Smooth muscle cell of the umbilical artery (primary cell): Measurements from ENCODE around the gene CYP4V2. TPM values are rescaled to one million over a fixed set of nuclear protein-coding genes. Genes with fewer than 3 reads are reported as not detected.

Source experiments
- total RNA-seq: library from RNA; depleted of rRNA; stranded (reverse); fragments of >200 nt; gene quantifications from 2 replicates; pipeline ENCODE4 v1.2.3, GENCODE V29; 2014

The CYP4V2 gene
- 14.9 and 16.3 TPM in 2 replicates for total RNA-seq

GRCh38 chr4:186191200-186192065, at the start of gene CYP4V2:
TSS of gene CYP4V2 (plus strand) at chr4:186191567. CDS start at chr4:186191824, 257 bp downstream.

GRCh38 chr4:186227221-186227620, 35.9 kb downstream of the CYP4V2 start, which contains the start of gene KLKB1:
TSS of gene KLKB1 (plus strand) at chr4:186227507. CDS start at chr4:186228196, 689 bp downstream.

Other genes with a start within 250 kb of the CYP4V2 start
- gene TLR3, start 122.4 kb upstream of the CYP4V2 start, total RNA-seq = 2.1 TPM in 2 replicates
- 0.89 and 1.7 TPM in 2 replicates for gene FAM149A, start 86.9 kb upstream of the CYP4V2 start, total RNA-seq
- not detected in 2 replicates for gene KLKB1, start 35.9 kb downstream of the CYP4V2 start, total RNA-seq
- not detected in 2 replicates for gene F11, start 74.6 kb downstream of the CYP4V2 start, total RNA-seq